ENCODE data around the gene PCDH9.
"Not testable (repeated sequence)": the region's sequence is repeated elsewhere in the genome, so short reads cannot be mapped to it uniquely, and the experiment has no call there.

The PCDH9 gene

GRCh38 chr13:66301482-66301881, 928.7 kb downstream of the PCDH9 start:
- no peak for DNase-seq

GRCh38 chr13:66301006-66301405, 929.1 kb downstream of the PCDH9 start:
- no peak for DNase-seq

- no peak for DNase-seq
These were observed 933.3 kb downstream of the PCDH9 start for GRCh38 chr13:66296875-66297274.

- no peak for DNase-seq
These were observed 933.8 kb downstream of the PCDH9 start for GRCh38 chr13:66296328-66296727.

GRCh38 chr13:66286806-66287205, 943.3 kb downstream of the PCDH9 start:
- DNase-seq, result not testable (repeated sequence)

- no peak for DNase-seq
These were observed 954.7 kb downstream of the PCDH9 start for GRCh38 chr13:66275416-66275815.

GRCh38 chr13:66273011-66273410, 957.1 kb downstream of the PCDH9 start:
- no peak for DNase-seq

- no peak for DNase-seq
These were observed 963.4 kb downstream of the PCDH9 start for GRCh38 chr13:66266761-66267160.

- no peak for DNase-seq
These were observed 963.8 kb downstream of the PCDH9 start for GRCh38 chr13:66266348-66266747.

DNA sequence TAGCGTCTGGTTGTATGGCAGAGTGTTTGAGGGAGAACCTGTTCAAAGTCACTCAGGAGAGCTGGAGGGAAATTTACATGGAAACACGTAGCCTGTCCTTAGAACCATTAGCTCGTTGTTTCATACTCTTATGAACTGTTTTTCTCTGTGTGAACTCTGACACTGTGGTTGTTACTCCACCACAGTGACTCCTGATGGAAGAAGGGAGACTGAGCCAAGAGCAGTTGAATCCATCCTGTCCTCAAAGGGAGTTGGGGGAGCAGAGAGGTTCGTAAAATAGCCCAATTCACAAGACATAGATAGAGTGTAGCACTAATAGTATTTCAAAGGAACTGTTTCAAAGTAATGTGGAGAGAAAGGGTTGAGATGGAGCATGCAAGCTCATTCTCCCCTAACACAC, 964.8 kb downstream of the PCDH9 start:
- DNase-seq, result no peak

- no peak for DNase-seq
These were observed 965.2 kb downstream of the PCDH9 start for GRCh38 chr13:66264971-66265370.

DNA sequence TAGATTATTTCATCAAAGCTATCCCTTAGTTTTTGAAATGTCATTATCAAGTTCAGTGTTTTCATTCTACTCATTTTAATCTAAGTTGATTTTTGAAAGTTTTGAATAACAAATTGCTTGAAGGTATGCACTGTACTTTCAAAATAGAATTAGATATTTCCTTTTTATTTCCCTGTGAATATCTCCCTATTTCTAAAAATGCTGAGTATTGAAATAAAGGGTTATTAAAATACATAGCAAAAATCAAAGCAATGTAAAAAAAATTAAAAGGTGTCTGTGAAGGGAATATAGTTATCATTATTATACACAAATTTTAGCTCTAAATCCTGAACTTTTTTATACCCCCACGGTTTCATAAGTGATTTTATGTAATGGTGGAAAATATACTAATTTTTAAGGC, 967.8 kb downstream of the PCDH9 start:
- DNase-seq, result no peak

GRCh38 chr13:66259426-66259825, 970.7 kb downstream of the PCDH9 start:
- DNase-seq, result not testable (repeated sequence)
